NCI-H1436 treated with DMSO at 0.1 percent for 48 hours (cell line): Measurements from ENCODE around the gene MRGPRX3.

Source experiments
- DNase-seq: peaks from one replicate; lab custom pipeline; 2025; lab: John Stamatoyannopoulos, UW

The MRGPRX3 gene

GRCh38 chr11:18168372-18168771 lies 36.0 kb downstream of the MRGPRX3 start:
- DNase-seq = no peak

- no peak for DNase-seq
Observed at GRCh38 chr11:18171377-18172000, 39.1 kb downstream of the MRGPRX3 start.

DNA sequence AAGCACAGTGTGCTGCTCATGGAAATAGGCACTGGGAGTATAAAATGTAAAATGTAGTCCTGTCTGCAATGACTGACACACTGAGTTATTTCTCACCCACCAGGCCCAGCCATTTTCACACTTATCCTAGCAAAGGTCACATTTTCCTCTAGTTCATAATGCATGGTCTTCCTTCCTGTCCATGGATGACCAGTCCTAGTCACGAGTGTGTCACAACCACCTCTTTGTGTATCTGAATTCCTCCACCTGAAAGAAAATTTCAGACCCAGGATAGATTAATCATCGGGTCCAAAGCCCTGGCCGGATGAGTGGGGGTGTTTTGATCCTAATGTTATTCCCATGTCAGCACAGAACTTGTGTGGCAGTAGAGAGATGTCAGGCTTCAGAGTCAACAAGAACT lies 40.3 kb downstream of the MRGPRX3 start, which contains the start of gene MRGPRX4:
Gene MRGPRX4 (plus strand): TSS at position 172 of the 400 bp plus-strand sequence. CDS start 420 bp downstream, outside the sequence.
- no peak for DNase-seq

- DNase-seq = no peak
Observed at GRCh38 chr11:18173225-18173866, 41.0 kb downstream of the MRGPRX3 start.
